Measurements from ENCODE around the gene COG5.

GRCh38 chr7:107206136-107206535, 357.6 kb downstream of the COG5 start:
- no peak for TF ChIP-seq CTCF (IDR thresholded peaks at IDR 0.05)
- TF ChIP-seq POLR2A (IDR thresholded peaks at IDR 0.05), result no peak
- TF ChIP-seq POLR2AphosphoS5 (IDR thresholded peaks at IDR 0.05), result no peak

Data from breast epithelium (tissue), 3 donors.